ENCODE results near the gene CREG2.

Gene CREG2

DNA sequence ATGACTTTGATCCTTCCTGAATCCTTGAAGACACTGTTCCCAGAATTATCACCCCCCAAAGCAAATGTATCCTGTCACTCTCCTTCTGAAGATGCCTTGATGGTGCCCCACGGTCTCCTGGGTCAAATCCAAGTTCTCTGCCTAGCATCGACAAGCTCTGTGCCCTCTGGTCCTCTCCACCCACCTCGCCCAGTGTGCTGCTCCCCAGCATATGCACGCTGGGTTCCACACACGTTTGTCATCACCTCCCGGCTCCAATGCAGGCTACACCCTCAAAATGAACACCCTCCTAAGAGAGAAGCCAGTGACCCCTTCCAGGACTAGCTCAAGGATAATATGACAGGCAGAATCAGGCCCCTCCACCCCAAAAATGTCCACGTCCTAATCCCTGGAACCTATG, 39.5 kb upstream of the CREG2 start:
- Histone ChIP-seq H3K27ac (replicated peaks) (no peak overlapping the region), H3K4me3 (replicated peaks; ENCODE audit: insufficient read depth, low read length) (no peak overlapping the region), H3K27me3 (ENCODE audit: insufficient read depth, poor library complexity, severe bottlenecking) (no peaks in the 10 kb centered on the region)
- DNase-seq (ENCODE audit: low read depth in 1 of 2, low spot score in 1 of 2) = no peak
- TF ChIP-seq POLR2AphosphoS5 (IDR thresholded peaks at IDR 0.05; ENCODE audit: low read depth) (no peak), GABPA (IDR thresholded peaks at IDR 0.05; ENCODE audit: low read depth) (no peak), SPI1 (IDR thresholded peaks at IDR 0.05; ENCODE audit: borderline replicate concordance, low read depth) (no peak)
- TF ChIP-seq, protein P1, sequence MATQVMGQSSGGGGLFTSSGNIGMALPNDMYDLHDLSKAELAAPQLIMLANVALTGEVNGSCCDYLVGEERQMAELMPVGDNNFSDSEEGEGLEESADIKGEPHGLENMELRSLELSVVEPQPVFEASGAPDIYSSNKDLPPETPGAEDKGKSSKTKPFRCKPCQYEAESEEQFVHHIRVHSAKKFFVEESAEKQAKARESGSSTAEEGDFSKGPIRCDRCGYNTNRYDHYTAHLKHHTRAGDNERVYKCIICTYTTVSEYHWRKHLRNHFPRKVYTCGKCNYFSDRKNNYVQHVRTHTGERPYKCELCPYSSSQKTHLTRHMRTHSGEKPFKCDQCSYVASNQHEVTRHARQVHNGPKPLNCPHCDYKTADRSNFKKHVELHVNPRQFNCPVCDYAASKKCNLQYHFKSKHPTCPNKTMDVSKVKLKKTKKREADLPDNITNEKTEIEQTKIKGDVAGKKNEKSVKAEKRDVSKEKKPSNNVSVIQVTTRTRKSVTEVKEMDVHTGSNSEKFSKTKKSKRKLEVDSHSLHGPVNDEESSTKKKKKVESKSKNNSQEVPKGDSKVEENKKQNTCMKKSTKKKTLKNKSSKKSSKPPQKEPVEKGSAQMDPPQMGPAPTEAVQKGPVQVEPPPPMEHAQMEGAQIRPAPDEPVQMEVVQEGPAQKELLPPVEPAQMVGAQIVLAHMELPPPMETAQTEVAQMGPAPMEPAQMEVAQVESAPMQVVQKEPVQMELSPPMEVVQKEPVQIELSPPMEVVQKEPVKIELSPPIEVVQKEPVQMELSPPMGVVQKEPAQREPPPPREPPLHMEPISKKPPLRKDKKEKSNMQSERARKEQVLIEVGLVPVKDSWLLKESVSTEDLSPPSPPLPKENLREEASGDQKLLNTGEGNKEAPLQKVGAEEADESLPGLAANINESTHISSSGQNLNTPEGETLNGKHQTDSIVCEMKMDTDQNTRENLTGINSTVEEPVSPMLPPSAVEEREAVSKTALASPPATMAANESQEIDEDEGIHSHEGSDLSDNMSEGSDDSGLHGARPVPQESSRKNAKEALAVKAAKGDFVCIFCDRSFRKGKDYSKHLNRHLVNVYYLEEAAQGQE (IDR thresholded peaks at IDR 0.05; ENCODE audit: insufficient replicate concordance, low read depth) = no peak
- TF ChIP-seq, protein P2, sequence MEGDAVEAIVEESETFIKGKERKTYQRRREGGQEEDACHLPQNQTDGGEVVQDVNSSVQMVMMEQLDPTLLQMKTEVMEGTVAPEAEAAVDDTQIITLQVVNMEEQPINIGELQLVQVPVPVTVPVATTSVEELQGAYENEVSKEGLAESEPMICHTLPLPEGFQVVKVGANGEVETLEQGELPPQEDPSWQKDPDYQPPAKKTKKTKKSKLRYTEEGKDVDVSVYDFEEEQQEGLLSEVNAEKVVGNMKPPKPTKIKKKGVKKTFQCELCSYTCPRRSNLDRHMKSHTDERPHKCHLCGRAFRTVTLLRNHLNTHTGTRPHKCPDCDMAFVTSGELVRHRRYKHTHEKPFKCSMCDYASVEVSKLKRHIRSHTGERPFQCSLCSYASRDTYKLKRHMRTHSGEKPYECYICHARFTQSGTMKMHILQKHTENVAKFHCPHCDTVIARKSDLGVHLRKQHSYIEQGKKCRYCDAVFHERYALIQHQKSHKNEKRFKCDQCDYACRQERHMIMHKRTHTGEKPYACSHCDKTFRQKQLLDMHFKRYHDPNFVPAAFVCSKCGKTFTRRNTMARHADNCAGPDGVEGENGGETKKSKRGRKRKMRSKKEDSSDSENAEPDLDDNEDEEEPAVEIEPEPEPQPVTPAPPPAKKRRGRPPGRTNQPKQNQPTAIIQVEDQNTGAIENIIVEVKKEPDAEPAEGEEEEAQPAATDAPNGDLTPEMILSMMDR (IDR thresholded peaks at IDR 0.05; ENCODE audit: insufficient read depth, low read length) = no peak

DNA sequence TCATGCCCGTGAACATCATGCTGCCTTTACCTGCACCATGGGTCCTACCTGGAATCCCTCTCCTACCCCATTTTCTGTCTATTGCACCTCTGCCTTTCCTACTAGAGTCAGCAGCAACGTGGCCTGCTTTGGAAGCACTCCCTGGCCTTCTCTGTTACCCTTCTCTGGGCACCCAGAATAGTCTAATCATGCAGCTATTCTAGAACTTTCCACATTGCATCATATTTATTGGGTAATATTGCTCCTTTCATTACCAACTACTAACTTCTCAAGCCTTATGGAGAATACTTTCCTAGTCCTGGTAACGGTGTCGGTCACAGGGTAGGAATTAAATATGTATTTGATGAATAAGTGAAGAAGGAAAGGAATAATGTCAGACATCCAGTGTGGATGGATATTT, 33.3 kb upstream of the CREG2 start:
- DNase-seq (ENCODE audit: low read depth in 1 of 2, low spot score in 1 of 2) = peak in 1 of 2 experiments; percentile 59
- TF ChIP-seq POLR2AphosphoS5 (IDR thresholded peaks at IDR 0.05; ENCODE audit: low read depth) (no peak), SPI1 (IDR thresholded peaks at IDR 0.05; ENCODE audit: borderline replicate concordance, low read depth) (no peak), GABPA (IDR thresholded peaks at IDR 0.05; ENCODE audit: low read depth) (no peak)
- TF ChIP-seq, protein P1 (IDR thresholded peaks at IDR 0.05; ENCODE audit: insufficient replicate concordance, low read depth) = no peak
- TF ChIP-seq, protein P2 (IDR thresholded peaks at IDR 0.05; ENCODE audit: insufficient read depth, low read length) = no peak
- Histone ChIP-seq H3K27ac (replicated peaks) (no peak overlapping the region), H3K27me3 (ENCODE audit: insufficient read depth, poor library complexity, severe bottlenecking) (no peaks in the 10 kb centered on the region), H3K4me3 (replicated peaks; ENCODE audit: insufficient read depth, low read length) (no peak overlapping the region)

DNA sequence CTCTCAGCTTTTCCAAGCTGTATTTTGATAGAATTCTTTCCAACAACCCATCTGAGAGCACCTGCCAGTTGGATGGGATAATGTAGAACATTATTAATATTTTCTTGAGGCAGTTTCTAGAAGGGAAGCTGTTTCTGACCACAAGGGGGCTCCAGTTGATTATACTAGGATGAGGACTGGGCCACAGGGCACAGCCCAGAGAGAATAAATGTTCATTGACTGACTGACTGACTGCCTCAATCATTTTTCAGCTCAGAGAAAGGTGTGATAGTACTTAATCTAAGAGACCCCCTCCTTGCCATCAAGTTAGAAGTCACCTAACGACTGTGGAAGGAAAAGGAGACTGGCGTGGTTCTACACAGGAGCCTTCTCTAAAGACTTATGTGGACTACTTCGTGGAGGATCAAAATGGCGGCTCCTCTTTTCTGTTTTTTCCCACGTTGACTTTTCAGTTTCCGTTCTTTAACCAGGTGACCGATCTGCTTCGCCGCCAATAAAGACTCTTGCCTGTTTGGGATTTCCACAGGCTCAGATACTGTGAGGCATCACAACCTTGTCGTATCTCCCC, 31.9 kb upstream of the CREG2 start:
- Histone ChIP-seq H3K27ac (replicated peaks) (no peak overlapping the region), H3K27me3 (ENCODE audit: insufficient read depth, poor library complexity, severe bottlenecking) (no peaks in the 10 kb centered on the region), H3K4me3 (replicated peaks; ENCODE audit: insufficient read depth, low read length) (no peak overlapping the region)
- no peak for TF ChIP-seq GABPA (IDR thresholded peaks at IDR 0.05; ENCODE audit: low read depth)
- TF ChIP-seq, protein P1 (IDR thresholded peaks at IDR 0.05; ENCODE audit: insufficient replicate concordance, low read depth) = no peak
- TF ChIP-seq, protein P2 (IDR thresholded peaks at IDR 0.05; ENCODE audit: insufficient read depth, low read length) = peak; percentile 40
- DNase-seq (ENCODE audit: low read depth in 1 of 2, low spot score in 1 of 2) = peak in 1 of 2 experiments; percentile 76

Measured in HL-60 (cell line).